H9 (cell line): ENCODE results near the gene L3MBTL4. TPM values are rescaled to one million over a fixed set of nuclear protein-coding genes. Genes with fewer than 3 reads are reported as not detected.

Source experiments
- DNase-seq: peaks from one replicate; pipeline ENCODE4 v3.0.0-alpha.2; 2017
- H2AFZ ChIP-seq: one replicate; pipeline ENCODE4 v1.6.1; 2013; ENCODE audit warnings: mild to moderate bottlenecking, low read length, control low read depth, moderate library complexity
- H2AK5ac ChIP-seq: 2 replicates; pipeline ENCODE4 v1.6.1; 2013; ENCODE audit warnings: low read length, control low read depth, mixed read lengths; ENCODE audit not compliant: insufficient read length
- H2BK120ac ChIP-seq: one replicate; pipeline ENCODE4 v1.6.1; 2013; ENCODE audit warnings: low read depth, mild to moderate bottlenecking, low read length, control low read depth, inconsistent platforms; ENCODE audit not compliant: poor library complexity, severe bottlenecking
- H2BK12ac ChIP-seq: 2 replicates; pipeline ENCODE4 v1.6.1; 2013; ENCODE audit warnings: low read length, control low read depth, mixed read lengths, low read depth; ENCODE audit not compliant: insufficient read length
- H2BK15ac ChIP-seq: 2 replicates; pipeline ENCODE4 v1.6.1; 2013; ENCODE audit warnings: low read depth, low read length, control low read depth
- H2BK20ac ChIP-seq: one replicate; pipeline ENCODE4 v1.6.1; 2013; ENCODE audit warnings: low read depth, mild to moderate bottlenecking, low read length, control low read depth, inconsistent platforms; ENCODE audit not compliant: poor library complexity, severe bottlenecking
- H2BK5ac ChIP-seq: 2 replicates; pipeline ENCODE4 v1.6.1; 2013; ENCODE audit warnings: low read length, control low read depth, mixed read lengths; ENCODE audit not compliant: insufficient read length
- H3K14ac ChIP-seq: 2 replicates; pipeline ENCODE4 v1.6.1; 2013; ENCODE audit warnings: low read length, control low read depth; ENCODE audit not compliant: insufficient read depth
- H3K18ac ChIP-seq: 2 replicates; pipeline ENCODE4 v1.6.1; 2013; ENCODE audit warnings: low read depth, mild to moderate bottlenecking, mixed read lengths, low read length, control low read depth; ENCODE audit not compliant: insufficient read length
- H3K23ac ChIP-seq: 2 replicates; pipeline ENCODE4 v1.6.1; 2013; ENCODE audit warnings: low read length, control low read depth, mixed read lengths, low read depth; ENCODE audit not compliant: insufficient read length
- H3K23me2 ChIP-seq: 2 replicates; pipeline ENCODE4 v1.6.1; 2013; ENCODE audit warnings: low read depth, mild to moderate bottlenecking, mixed read lengths, low read length, control low read depth; ENCODE audit not compliant: insufficient read length, poor library complexity, severe bottlenecking
- H3K27ac ChIP-seq: 2 replicates; pipeline ENCODE4 v1.5.1; 2013; ENCODE audit warnings: low read length, control low read depth, mixed read lengths, low read depth; ENCODE audit not compliant: insufficient read length
- H3K27me3 ChIP-seq: 2 replicates; pipeline ENCODE4 v1.6.1; 2013; ENCODE audit warnings: low read length, control low read depth, inconsistent platforms; ENCODE audit not compliant: insufficient read depth
- H3K4ac ChIP-seq: 2 replicates; pipeline ENCODE4 v1.6.1; 2013; ENCODE audit warnings: low read depth, mild to moderate bottlenecking, control low read depth, inconsistent platforms, low read length, moderate library complexity
- H3K4me1 ChIP-seq: 2 replicates; pipeline ENCODE4 v1.6.1; 2013; ENCODE audit warnings: low read length, control low read depth, inconsistent platforms; ENCODE audit not compliant: insufficient read depth
- H3K4me2 ChIP-seq: 2 replicates; pipeline ENCODE4 v1.6.1; 2013; ENCODE audit warnings: low read length, control low read depth, mixed read lengths; ENCODE audit not compliant: insufficient read length, insufficient read depth
- H3K56ac ChIP-seq: 2 replicates; pipeline ENCODE4 v1.6.1; 2013; ENCODE audit warnings: low read depth, mild to moderate bottlenecking, mixed read lengths, low read length, control low read depth; ENCODE audit not compliant: insufficient read length
- H3K79me1 ChIP-seq: 2 replicates; pipeline ENCODE4 v1.6.1; 2013; ENCODE audit warnings: low read depth, mild to moderate bottlenecking, moderate library complexity, low read length, control low read depth, inconsistent platforms; ENCODE audit not compliant: insufficient read depth, poor library complexity, severe bottlenecking
- H3K79me2 ChIP-seq: 2 replicates; pipeline ENCODE4 v1.6.1; 2013; ENCODE audit warnings: low read length, control low read depth, inconsistent platforms; ENCODE audit not compliant: insufficient read depth
- H3K9ac ChIP-seq: 2 replicates; pipeline ENCODE4 v1.6.1; 2013; ENCODE audit warnings: low read length, control low read depth, mixed read lengths; ENCODE audit not compliant: insufficient read length; ENCODE audit errors: extremely low read depth
- H3K9me3 ChIP-seq: one replicate; pipeline ENCODE4 v1.6.1; 2013; ENCODE audit warnings: low read depth, low read length, inconsistent platforms; ENCODE audit not compliant: control insufficient read depth
- H3T11ph ChIP-seq: one replicate; pipeline ENCODE4 v1.6.1; 2013; ENCODE audit warnings: mild to moderate bottlenecking, low read length, control low read depth, inconsistent platforms
- H4K20me1 ChIP-seq: one replicate; pipeline ENCODE4 v1.6.1; 2013; ENCODE audit not compliant: control insufficient read depth, insufficient read length, insufficient read depth
- H4K5ac ChIP-seq: 2 replicates; pipeline ENCODE4 v1.6.1; 2013; ENCODE audit warnings: low read depth, mild to moderate bottlenecking, mixed read lengths, low read length, control low read depth; ENCODE audit not compliant: insufficient read length
- H4K8ac ChIP-seq: replicated peaks from 2 replicates; pipeline ENCODE4 v1.6.1; 2013; ENCODE audit warnings: low read length, control low read depth, mixed read lengths, low read depth; ENCODE audit not compliant: insufficient read length
- H4K91ac ChIP-seq: 2 replicates; pipeline ENCODE4 v1.6.1; 2013; ENCODE audit warnings: low read depth, mild to moderate bottlenecking, moderate library complexity, mixed read lengths, low read length, control low read depth; ENCODE audit not compliant: insufficient read length
- H3K27ac Mint-ChIP-seq, 3 experiments: 2 replicates in 2 of 3; 3 replicates in 1 of 3; pipeline ENCODE4 v1.8.0; 2020 to 2021; ENCODE audit warnings: mixed read lengths in 3 of 3, mild to moderate bottlenecking in 1 of 3, moderate library complexity in 1 of 3
- H3K27me3 Mint-ChIP-seq: 2 replicates; pipeline ENCODE4 v1.8.0; 2021; ENCODE audit warnings: low read depth, mild to moderate bottlenecking, moderate library complexity, mixed read lengths
- H3K36me3 Mint-ChIP-seq, 3 experiments: 2 replicates in 2 of 3; 3 replicates in 1 of 3; pipeline ENCODE4 v1.8.0; 2020 to 2021; ENCODE audit warnings: low read depth in 3 of 3, mixed read lengths in 3 of 3; ENCODE audit not compliant: insufficient read depth in 1 of 3
- H3K4me1 Mint-ChIP-seq, 2 experiments: 2 replicates each; pipeline ENCODE4 v1.8.0; 2020; ENCODE audit warnings: mixed read lengths in 2 of 2
- H3K4me3 Mint-ChIP-seq, 2 experiments: 2 replicates in 1 of 2; 3 replicates in 1 of 2; pipeline ENCODE4 v1.8.0; 2020 to 2021; ENCODE audit warnings: mild to moderate bottlenecking in 2 of 2, mixed read lengths in 2 of 2, moderate library complexity in 1 of 2
- H3K9me3 Mint-ChIP-seq, 2 experiments: 2 replicates in 1 of 2; 3 replicates in 1 of 2; pipeline ENCODE4 v1.8.0; 2020; ENCODE audit warnings: mild to moderate bottlenecking in 2 of 2, mixed read lengths in 2 of 2, moderate library complexity in 1 of 2
- CTCF ChIP-seq: fragments of 200-600 bp; sonication (generic); conservative IDR thresholded peaks from 3 replicates; pipeline ENCODE4 v1.8.0; 2021; ENCODE audit warnings: antibody characterized with exemption, mild to moderate bottlenecking
- WGBS: extraction: QIAGEN DNeasy Blood & Tissue Kit; methylation state at CpG from one replicate; pipeline ENCODE4 v1.1.7; 2013; ENCODE audit warnings: missing lambda C conversion rate, low lambda C conversion rate, mixed read lengths; ENCODE audit not compliant: insufficient read length; ENCODE audit errors: extremely low coverage; 5-methylcytosine and 5-hydroxymethylcytosine counted together
- total RNA-seq: library from RNA; stranded (reverse); gene quantifications from 2 replicates; pipeline ENCODE4 v1.2.1, GENCODE V29; 2021

The L3MBTL4 gene
- total RNA-seq, 1 experiment from 2014 or later = 1.9 TPM

- H3K4me1 ChIP-seq = no peaks in the 10 kb centered on the region; the same call in 1 of the 2 replicates
- no peak overlapping the region for H2AK5ac ChIP-seq
- H3K23ac ChIP-seq = no peak overlapping the region
- H2BK20ac ChIP-seq = no peak overlapping the region
- no peak for TF ChIP-seq CTCF
- H3T11ph ChIP-seq = no peak overlapping the region
- no peaks in the 10 kb centered on the region for H3K23me2 ChIP-seq
- no peak overlapping the region for H4K91ac ChIP-seq
- H2BK120ac ChIP-seq = no peak overlapping the region
- H2BK5ac ChIP-seq = no peak overlapping the region
- no peak overlapping the region for H3K4ac ChIP-seq
- H3K9ac ChIP-seq = no peak overlapping the region
- no peaks in the 10 kb centered on the region for H3K27me3 ChIP-seq
- no peak overlapping the region for H2BK15ac ChIP-seq
- no peaks in the 10 kb centered on the region for H3K9me3 ChIP-seq
- H3K27me3 Mint-ChIP-seq = no peaks in the 10 kb centered on the region
- H4K8ac ChIP-seq = no peak overlapping the region
- H3K36me3 Mint-ChIP-seq = no peaks in the 10 kb centered on the region
- no peaks in the 10 kb centered on the region for H3K79me1 ChIP-seq
- no peaks in the 10 kb centered on the region for H4K20me1 ChIP-seq
- no peak overlapping the region for H2AFZ ChIP-seq
- no peak overlapping the region for H2BK12ac ChIP-seq
- H3K18ac ChIP-seq = no peak overlapping the region
- H3K9me3 Mint-ChIP-seq = no peaks in the 10 kb centered on the region
- H3K27ac Mint-ChIP-seq = no peak overlapping the region
- no peak overlapping the region for H4K5ac ChIP-seq
- WGBS = no CpG with 5 or more reads among the region's 3 CpGs
- H3K4me2 ChIP-seq = no peak overlapping the region
- no peak for DNase-seq
- no peak overlapping the region for H3K27ac ChIP-seq
- H3K14ac ChIP-seq = peak overlapping the region; percentile 51; the same call in 1 of the 2 replicates
- no peak overlapping the region for H3K4me3 Mint-ChIP-seq
- peaks cover 0 to 6% of the 10 kb centered on the region in 2 experiments; a peak in 2 of 4 replicates for H3K4me1 Mint-ChIP-seq
- no peak overlapping the region for H3K56ac ChIP-seq
- H3K79me2 ChIP-seq = no peaks in the 10 kb centered on the region
Observed at GRCh38 chr18:6203791-6204190, 210.9 kb downstream of the L3MBTL4 start.
